HL-60 (cell line): ENCODE results near the gene C2CD5.
"Not testable (repeated sequence)": the region's sequence is repeated elsewhere in the genome, so short reads cannot be mapped to it uniquely, and the experiment has no call there.

ENCODE experiments used
- DNase-seq, 2 experiments: peaks; one replicate each; pipeline ENCODE4 v3.0.0-alpha.2; 2010 to 2020; ENCODE audit warnings: low read depth in 1 of 2, low spot score in 1 of 2
- H3K27ac ChIP-seq: fragments of 250-450 bp; sonication (Bioruptor Pico); replicated peaks from 2 replicates; pipeline ENCODE4 v1.5.1; 2020; ENCODE audit warnings: mild to moderate bottlenecking, moderate library complexity
- H3K27me3 ChIP-seq: fragments of 250-450 bp; sonication (Bioruptor Pico); 2 replicates; pipeline ENCODE4 v1.5.1; 2021; ENCODE audit warnings: mild to moderate bottlenecking, moderate library complexity; ENCODE audit not compliant: insufficient read depth, poor library complexity, severe bottlenecking
- H3K4me3 ChIP-seq: replicated peaks from 2 replicates; pipeline ENCODE4 v1.5.1; 2011; ENCODE audit warnings: mild to moderate bottlenecking, control low read depth, low read length; ENCODE audit not compliant: insufficient read depth
- CTCF ChIP-seq: IDR thresholded peaks from one replicate; pipeline ENCODE4 v1.5.1; 2011; ENCODE audit warnings: low read length, control low read depth, inconsistent platforms; ENCODE audit not compliant: insufficient read depth
- GABPA ChIP-seq: IDR thresholded peaks from 2 replicates; pipeline ENCODE4 v1.6.1; 2012; ENCODE audit warnings: low read depth
- POLR2AphosphoS5 ChIP-seq: IDR thresholded peaks from 2 replicates; pipeline ENCODE4 v1.6.1; 2012; ENCODE audit warnings: low read depth
- REST ChIP-seq: IDR thresholded peaks from 2 replicates; pipeline ENCODE4 v1.6.1; 2012; ENCODE audit warnings: low read depth; ENCODE audit not compliant: insufficient replicate concordance
- SPI1 ChIP-seq: IDR thresholded peaks from 2 replicates; pipeline ENCODE4 v1.6.1; 2012; ENCODE audit warnings: low read depth, mild to moderate bottlenecking, borderline replicate concordance

Gene C2CD5

GRCh38 chr12:22481547-22482104, 62.7 kb downstream of the C2CD5 start:
- H3K27me3 ChIP-seq: no peaks in the 10 kb centered on the region
- TF ChIP-seq SPI1: no peak
- no peak for TF ChIP-seq CTCF
- no peak for TF ChIP-seq REST
- no peak for TF ChIP-seq POLR2AphosphoS5
- TF ChIP-seq GABPA: no peak
- H3K4me3 ChIP-seq: no peak overlapping the region
- no peak for DNase-seq
- no peak overlapping the region for H3K27ac ChIP-seq

- H3K27me3 ChIP-seq, H3K4me3 ChIP-seq, DNase-seq, H3K27ac ChIP-seq: not testable (repeated sequence)
Observed at GRCh38 chr12:22480814-22481213, 63.5 kb downstream of the C2CD5 start.

- no peak overlapping the region for H3K4me3 ChIP-seq
- TF ChIP-seq GABPA (no peak), SPI1 (no peak), REST (no peak), POLR2AphosphoS5 (no peak), CTCF (no peak)
- no peak for DNase-seq
- H3K27me3 ChIP-seq: no peaks in the 10 kb centered on the region
- H3K27ac ChIP-seq: no peak overlapping the region
Observed at GRCh38 chr12:22480016-22480415, 64.3 kb downstream of the C2CD5 start.

- no peak overlapping the region for H3K27ac ChIP-seq
- no peak overlapping the region for H3K4me3 ChIP-seq
- no peaks in the 10 kb centered on the region for H3K27me3 ChIP-seq
- no peak for DNase-seq
- TF ChIP-seq CTCF (no peak), REST (no peak), POLR2AphosphoS5 (no peak), SPI1 (no peak), GABPA (no peak)
Observed at GRCh38 chr12:22477894-22478287, 66.5 kb downstream of the C2CD5 start.
